ENCODE results near the gene HIC2.
"Not testable (repeated sequence)": the region's sequence is repeated elsewhere in the genome, so short reads cannot be mapped to it uniquely, and the experiment has no call there.

HIC2 gene

GRCh38 chr22:21440676-21441075 lies 23.5 kb downstream of the HIC2 start:
- H3K9ac ChIP-seq (ENCODE audit: low read length); H3K4me3 ChIP-seq (ENCODE audit: low read length); H3K36me3 ChIP-seq (ENCODE audit: control insufficient read depth, low read depth, low read length); H3K9me3 ChIP-seq (ENCODE audit: control insufficient read depth, low read depth, low read length); H3K27me3 ChIP-seq (ENCODE audit: control insufficient read depth, insufficient read depth, low read length); H3K4me1 ChIP-seq (ENCODE audit: control insufficient read depth, low read depth, low read length); H3K27ac ChIP-seq (ENCODE audit: low read length): not testable (repeated sequence)

- not testable (repeated sequence) for H3K27me3 ChIP-seq (ENCODE audit: control insufficient read depth, insufficient read depth, low read length); H3K4me1 ChIP-seq (ENCODE audit: control insufficient read depth, low read depth, low read length)
Observed at GRCh38 chr22:21441170-21441569, 24.0 kb downstream of the HIC2 start.

GRCh38 chr22:21442123-21442522 lies 25.0 kb downstream of the HIC2 start:
- H3K36me3 ChIP-seq (ENCODE audit: control insufficient read depth, low read depth, low read length), result peaks cover 12% of the 10 kb centered on the region
- not testable (repeated sequence) for H3K9me3 ChIP-seq (ENCODE audit: control insufficient read depth, low read depth, low read length); H3K27ac ChIP-seq (ENCODE audit: low read length); H3K27me3 ChIP-seq (ENCODE audit: control insufficient read depth, insufficient read depth, low read length); H3K9ac ChIP-seq (ENCODE audit: low read length); H3K4me3 ChIP-seq (ENCODE audit: low read length); H3K4me1 ChIP-seq (ENCODE audit: control insufficient read depth, low read depth, low read length)

More at GRCh38 chr22:21441170-21441569, 24.0 kb downstream of the HIC2 start:
- not testable (repeated sequence) for H3K9ac ChIP-seq (ENCODE audit: low read length); H3K36me3 ChIP-seq (ENCODE audit: control insufficient read depth, low read depth, low read length); H3K4me3 ChIP-seq (ENCODE audit: low read length); H3K9me3 ChIP-seq (ENCODE audit: control insufficient read depth, low read depth, low read length); H3K27ac ChIP-seq (ENCODE audit: low read length)

- H3K9me3 ChIP-seq (ENCODE audit: control insufficient read depth, low read depth, low read length); H3K27me3 ChIP-seq (ENCODE audit: control insufficient read depth, insufficient read depth, low read length); H3K4me3 ChIP-seq (ENCODE audit: low read length); H3K4me1 ChIP-seq (ENCODE audit: control insufficient read depth, low read depth, low read length); H3K27ac ChIP-seq (ENCODE audit: low read length); H3K9ac ChIP-seq (ENCODE audit: low read length): not testable (repeated sequence)
- peaks cover 12% of the 10 kb centered on the region for H3K36me3 ChIP-seq (ENCODE audit: control insufficient read depth, low read depth, low read length)
Observed at GRCh38 chr22:21442646-21443045, 25.5 kb downstream of the HIC2 start.

- peaks cover 6% of the 10 kb centered on the region for H3K4me1 ChIP-seq (ENCODE audit: control insufficient read depth, low read depth, low read length)
- no peak overlapping the region for H3K27ac ChIP-seq (ENCODE audit: low read length)
- no peaks in the 10 kb centered on the region for H3K27me3 ChIP-seq (ENCODE audit: control insufficient read depth, insufficient read depth, low read length)
- no peak overlapping the region for H3K9ac ChIP-seq (ENCODE audit: low read length)
- no peaks in the 10 kb centered on the region for H3K9me3 ChIP-seq (ENCODE audit: control insufficient read depth, low read depth, low read length)
- peaks cover 12% of the 10 kb centered on the region for H3K36me3 ChIP-seq (ENCODE audit: control insufficient read depth, low read depth, low read length)
- H3K4me3 ChIP-seq (ENCODE audit: low read length), result no peak overlapping the region
Observed at GRCh38 chr22:21443057-21443734, 26.0 kb downstream of the HIC2 start.

- Histone ChIP-seq H3K27ac (ENCODE audit: low read length) (no peak overlapping the region), H3K9ac (ENCODE audit: low read length) (no peak overlapping the region), H3K4me3 (ENCODE audit: low read length) (no peak overlapping the region), H3K27me3 (ENCODE audit: control insufficient read depth, insufficient read depth, low read length) (no peaks in the 10 kb centered on the region), H3K36me3 (ENCODE audit: control insufficient read depth, low read depth, low read length) (peaks cover 12% of the 10 kb centered on the region), H3K9me3 (ENCODE audit: control insufficient read depth, low read depth, low read length) (no peaks in the 10 kb centered on the region), H3K4me1 (ENCODE audit: control insufficient read depth, low read depth, low read length) (peaks cover 6% of the 10 kb centered on the region)
Observed at GRCh38 chr22:21443735-21444421, 26.7 kb downstream of the HIC2 start.

GRCh38 chr22:21444701-21445436 lies 27.7 kb downstream of the HIC2 start:
- no peak overlapping the region for H3K27ac ChIP-seq (ENCODE audit: low read length)
- peaks cover 6% of the 10 kb centered on the region for H3K4me1 ChIP-seq (ENCODE audit: control insufficient read depth, low read depth, low read length)
- no peaks in the 10 kb centered on the region for H3K9me3 ChIP-seq (ENCODE audit: control insufficient read depth, low read depth, low read length)
- H3K36me3 ChIP-seq (ENCODE audit: control insufficient read depth, low read depth, low read length), result peaks cover 12% of the 10 kb centered on the region
- H3K4me3 ChIP-seq (ENCODE audit: low read length), result no peak overlapping the region
- no peaks in the 10 kb centered on the region for H3K27me3 ChIP-seq (ENCODE audit: control insufficient read depth, insufficient read depth, low read length)
- no peak overlapping the region for H3K9ac ChIP-seq (ENCODE audit: low read length)

- H3K9ac ChIP-seq (ENCODE audit: low read length), result no peak overlapping the region
- no peaks in the 10 kb centered on the region for H3K9me3 ChIP-seq (ENCODE audit: control insufficient read depth, low read depth, low read length)
- H3K27ac ChIP-seq (ENCODE audit: low read length), result no peak overlapping the region
- no peaks in the 10 kb centered on the region for H3K27me3 ChIP-seq (ENCODE audit: control insufficient read depth, insufficient read depth, low read length)
- H3K36me3 ChIP-seq (ENCODE audit: control insufficient read depth, low read depth, low read length), result peaks cover 12% of the 10 kb centered on the region
- no peak overlapping the region for H3K4me3 ChIP-seq (ENCODE audit: low read length)
- peaks cover 6% of the 10 kb centered on the region for H3K4me1 ChIP-seq (ENCODE audit: control insufficient read depth, low read depth, low read length)
Observed at GRCh38 chr22:21445437-21446127, 28.4 kb downstream of the HIC2 start.

- H3K9ac ChIP-seq (ENCODE audit: low read length), result no peak overlapping the region
- H3K27ac ChIP-seq (ENCODE audit: low read length), result no peak overlapping the region
- H3K36me3 ChIP-seq (ENCODE audit: control insufficient read depth, low read depth, low read length), result peaks cover 12% of the 10 kb centered on the region
- H3K4me1 ChIP-seq (ENCODE audit: control insufficient read depth, low read depth, low read length), result peaks cover 6% of the 10 kb centered on the region
- H3K27me3 ChIP-seq (ENCODE audit: control insufficient read depth, insufficient read depth, low read length), result no peaks in the 10 kb centered on the region
- no peak overlapping the region for H3K4me3 ChIP-seq (ENCODE audit: low read length)
- no peaks in the 10 kb centered on the region for H3K9me3 ChIP-seq (ENCODE audit: control insufficient read depth, low read depth, low read length)
Observed at GRCh38 chr22:21446128-21446826, 29.1 kb downstream of the HIC2 start.

GRCh38 chr22:21446827-21447690 lies 29.9 kb downstream of the HIC2 start:
- Histone ChIP-seq H3K27ac (ENCODE audit: low read length) (no peak overlapping the region), H3K27me3 (ENCODE audit: control insufficient read depth, insufficient read depth, low read length) (no peaks in the 10 kb centered on the region), H3K36me3 (ENCODE audit: control insufficient read depth, low read depth, low read length) (peaks cover 12% of the 10 kb centered on the region), H3K4me3 (ENCODE audit: low read length) (no peak overlapping the region), H3K9ac (ENCODE audit: low read length) (no peak overlapping the region), H3K4me1 (ENCODE audit: control insufficient read depth, low read depth, low read length) (peaks cover 6% of the 10 kb centered on the region), H3K9me3 (ENCODE audit: control insufficient read depth, low read depth, low read length) (no peaks in the 10 kb centered on the region)

Data from iPS-18a (cell line).